IMR-90 (cell line): ENCODE measurements around the gene SLC2A11. TPM values are rescaled to one million over a fixed set of nuclear protein-coding genes. Genes with fewer than 3 reads are reported as not detected.

Source experiments
- polyA plus RNA-seq, 3 experiments: library from polyadenylated mRNA; depleted of rRNA; stranded (reverse); fragments of >200 nt; gene quantifications; 2 replicates each; pipeline ENCODE4 v1.2.3, GENCODE V29; 2012; ENCODE audit warnings: low replicate concordance in 1 of 3
- total RNA-seq: library from RNA; depleted of rRNA; stranded (reverse); fragments of >200 nt; gene quantifications from 2 replicates; pipeline ENCODE4 v1.2.3, GENCODE V29; 2012
- TF ChIP-seq, protein P1 (sequence below): fragments of 150-350 bp; IDR thresholded peaks from 2 replicates; pipeline ENCODE4 v1.6.1; 2016; ENCODE audit warnings: low read depth, mild to moderate bottlenecking, low read length, moderate library complexity, borderline replicate concordance

SLC2A11 gene
- total and polyA plus RNA-seq, 2 of the 4 experiments (the other 2 are of a cell fraction): 3.2 to 8.7 TPM

DNA sequence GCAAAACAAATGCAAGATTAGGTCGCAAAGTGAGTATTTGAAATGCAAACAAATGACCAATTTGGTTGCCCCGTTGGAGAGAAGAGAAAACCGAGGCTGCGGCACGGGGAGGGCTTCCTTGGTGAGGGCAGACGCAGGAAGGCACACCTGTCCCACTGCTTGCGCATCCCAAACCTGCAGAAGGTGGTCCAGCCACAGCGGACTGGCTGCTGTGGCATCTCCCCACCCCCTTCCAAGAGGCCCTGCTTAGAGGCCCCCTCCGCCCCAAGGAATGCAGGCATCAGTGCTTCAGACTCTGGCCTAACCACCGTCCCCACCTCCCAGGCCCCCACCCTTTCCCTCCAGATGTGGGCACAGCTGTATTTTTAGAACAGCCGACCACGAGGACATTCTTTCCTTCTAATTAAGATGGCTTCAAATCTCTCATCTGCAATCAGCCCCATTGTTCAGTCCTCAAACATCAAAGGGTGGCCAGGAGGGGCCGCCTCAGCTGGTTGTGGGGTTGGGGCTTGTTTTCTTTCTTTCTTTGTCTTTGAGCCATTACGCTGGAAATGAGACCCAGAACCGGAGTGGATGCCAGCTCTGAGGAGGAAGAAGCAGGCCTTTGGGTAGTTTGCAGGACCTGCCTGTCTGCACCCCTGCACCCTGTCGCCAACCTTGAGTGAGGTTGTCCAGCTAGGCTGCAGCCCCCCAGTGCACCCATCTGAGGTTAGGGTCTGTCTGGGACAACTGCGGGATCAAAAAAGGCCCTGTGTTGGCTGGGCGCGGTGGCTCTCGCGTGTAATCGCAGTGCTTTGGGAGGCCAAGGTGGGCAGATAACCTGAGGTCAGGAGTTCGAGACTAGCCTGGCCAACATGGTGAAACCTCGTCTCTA is 9.4 kb upstream of the SLC2A11 start (continued):
- TF ChIP-seq, protein P1, sequence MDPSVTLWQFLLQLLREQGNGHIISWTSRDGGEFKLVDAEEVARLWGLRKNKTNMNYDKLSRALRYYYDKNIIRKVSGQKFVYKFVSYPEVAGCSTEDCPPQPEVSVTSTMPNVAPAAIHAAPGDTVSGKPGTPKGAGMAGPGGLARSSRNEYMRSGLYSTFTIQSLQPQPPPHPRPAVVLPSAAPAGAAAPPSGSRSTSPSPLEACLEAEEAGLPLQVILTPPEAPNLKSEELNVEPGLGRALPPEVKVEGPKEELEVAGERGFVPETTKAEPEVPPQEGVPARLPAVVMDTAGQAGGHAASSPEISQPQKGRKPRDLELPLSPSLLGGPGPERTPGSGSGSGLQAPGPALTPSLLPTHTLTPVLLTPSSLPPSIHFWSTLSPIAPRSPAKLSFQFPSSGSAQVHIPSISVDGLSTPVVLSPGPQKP: no peak
